Left ventricle myocardium inferior (tissue), 1 donor: Measurements from ENCODE around the gene CORO2B. TPM values are rescaled to one million over a fixed set of nuclear protein-coding genes. Genes with fewer than 3 reads are reported as not detected.

Experiments used
- DNase-seq: peaks from one replicate; pipeline ENCODE4 v3.0.0-alpha.2; 2020
- H3K27ac ChIP-seq: fragments of 200-600 bp; replicated peaks from 2 replicates; pipeline ENCODE4 v1.8.0; 2021
- H3K27me3 ChIP-seq: fragments of 200-600 bp; 2 replicates; pipeline ENCODE4 v1.8.0; 2021; ENCODE audit warnings: low read depth
- H3K36me3 ChIP-seq: fragments of 200-600 bp; 2 replicates; pipeline ENCODE4 v1.8.0; 2021
- H3K4me1 ChIP-seq: fragments of 200-600 bp; 2 replicates; pipeline ENCODE4 v1.8.0; 2021
- H3K4me3 ChIP-seq: fragments of 200-600 bp; 2 replicates; pipeline ENCODE4 v1.8.0; 2021; ENCODE audit warnings: mild to moderate bottlenecking, moderate library complexity
- H3K9me3 ChIP-seq: fragments of 200-600 bp; replicated peaks from 2 replicates; pipeline ENCODE4 v1.8.0; 2021
- CTCF ChIP-seq: fragments of 200-600 bp; IDR thresholded peaks from 2 replicates; pipeline ENCODE4 v1.8.0; 2021; ENCODE audit warnings: antibody characterized with exemption, mild to moderate bottlenecking, borderline replicate concordance
- intact Hi-C: fragments of 100-400 bp; cut with micrococcal nuclease; formaldehyde crosslinking; loops from one replicate; pipeline ENCODE4 v1.11.0; 2022
- total RNA-seq: library from RNA; stranded (reverse); fragmentation: NEBNext Ultra II Directional; extraction: Animal tissue kit (Norgen Biotek cat#: 25700); gene quantifications from one replicate; pipeline ENCODE4 v1.2.1, GENCODE V29; 2021
- donor health status: DM: no; HTN: yes; CAD: no; lungs with severe emphysema.

The CORO2B gene
- total RNA-seq, 1 donor from 2014 or later, result 5.0 TPM

GRCh38 chr15:68561901-68562300 is 16.9 kb upstream of the CORO2B start:
- no peak for DNase-seq

GRCh38 chr15:68564173-68564572 is 14.6 kb upstream of the CORO2B start:
- TF ChIP-seq CTCF, result no peak
- Histone ChIP-seq H3K9me3 (no peaks in the 10 kb centered on the region), H3K4me3 (no peak overlapping the region), H3K36me3 (no peaks in the 10 kb centered on the region), H3K27me3 (peaks cover 6% of the 10 kb centered on the region), H3K27ac (no peak overlapping the region), H3K4me1 (peaks cover 23% of the 10 kb centered on the region)
- intact Hi-C loops, result no loop called here
- no peak for DNase-seq

More at GRCh38 chr15:68561901-68562300, 16.9 kb upstream of the CORO2B start:
- no peak for TF ChIP-seq CTCF
- Histone ChIP-seq H3K36me3 (no peaks in the 10 kb centered on the region), H3K4me1 (peaks cover 17% of the 10 kb centered on the region), H3K27ac (no peak overlapping the region), H3K9me3 (no peaks in the 10 kb centered on the region), H3K4me3 (no peak overlapping the region), H3K27me3 (peaks cover 6% of the 10 kb centered on the region)
- intact Hi-C loops, result no loop called here

- intact Hi-C loops, result no loop called here
- H3K27me3 ChIP-seq, result peaks cover 6% of the 10 kb centered on the region
- no peak for DNase-seq
Observed at GRCh38 chr15:68565234-68565633, 13.6 kb upstream of the CORO2B start.

GRCh38 chr15:68565726-68566125 is 13.1 kb upstream of the CORO2B start:
- TF ChIP-seq CTCF, result no peak
- no peak for DNase-seq
- Histone ChIP-seq H3K9me3 (no peaks in the 10 kb centered on the region), H3K27ac (no peak overlapping the region), H3K4me3 (no peak overlapping the region), H3K27me3 (peaks cover 6% of the 10 kb centered on the region), H3K36me3 (no peaks in the 10 kb centered on the region), H3K4me1 (peaks cover 11% of the 10 kb centered on the region)
- intact Hi-C loops, result no loop called here

More at GRCh38 chr15:68565234-68565633, 13.6 kb upstream of the CORO2B start:
- Histone ChIP-seq H3K9me3 (no peaks in the 10 kb centered on the region), H3K27ac (no peak overlapping the region), H3K4me1 (peaks cover 13% of the 10 kb centered on the region), H3K4me3 (no peak overlapping the region), H3K36me3 (no peaks in the 10 kb centered on the region)
- TF ChIP-seq CTCF, result no peak

GRCh38 chr15:68566377-68566954 is 12.3 kb upstream of the CORO2B start:
- Histone ChIP-seq H3K27me3 (no peaks in the 10 kb centered on the region), H3K4me3 (no peak overlapping the region), H3K27ac (no peak overlapping the region), H3K4me1 (peaks cover 11% of the 10 kb centered on the region), H3K9me3 (no peaks in the 10 kb centered on the region), H3K36me3 (no peaks in the 10 kb centered on the region)
- TF ChIP-seq CTCF, result no peak
- no peak for DNase-seq
- intact Hi-C loops, result no loop called here
